DOHH2 (cell line): ENCODE measurements around the gene MORC2.

Experiments used
- CTCF ChIP-seq: fragments of 200-600 bp; sonication (generic); IDR thresholded peaks from one replicate; pipeline ENCODE4 v1.5.1; 2014; ENCODE audit warnings: antibody characterized with exemption, mild to moderate bottlenecking, low read depth, low read length; ENCODE audit not compliant: poor library complexity, severe bottlenecking
- EZH2phosphoT487 ChIP-seq: fragments of 200-600 bp; sonication (generic); IDR thresholded peaks from 2 replicates; pipeline ENCODE4 v1.6.1; 2017; ENCODE audit warnings: borderline replicate concordance, mild to moderate bottlenecking, antibody characterized with exemption, low read length, moderate library complexity, mixed read lengths

GRCh38 chr22:30892286-30892685 is 76.3 kb downstream of the MORC2 start:
- TF ChIP-seq CTCF (no peak), EZH2phosphoT487 (no peak)
